K562 (cell line): Measurements from ENCODE around the gene KAZN. TPM values are rescaled to one million over a fixed set of nuclear protein-coding genes. Genes with fewer than 3 reads are reported as not detected.
A peak's percentile ranks its signal among the peaks of the same experiment; 100 is the strongest.

Experiments used
- ATAC-seq: fragments of 200-7000 bp; cut with Tn5 transposase; 3 replicates; pipeline ENCODE4 v1.9.1; 2020; ENCODE audit warnings: moderate library complexity
- BruUV-seq: library from RNA; stranded (reverse); fragments of 400-500 nt; replicated peaks from 2 replicates; lab custom pipeline; 2021; lab: Mats Ljungman, UMichigan
- CTCF ChIA-PET: fragments of 300-600 bp; formaldehyde crosslinking; extraction: SDS; loops from one replicate; lab custom pipeline; 2021; ENCODE audit warnings: low intra/inter-chr PET ratio; lab: Yijun Ruan, JAX
- POLR2A ChIA-PET: fragments of 300-600, 350-650 bp; sonication (Branson Sonifier 250); formaldehyde crosslinking; extraction: SDS; loops from one replicate; lab custom pipeline; 2021; ENCODE audit warnings: antibody characterized with exemption, inconsistent platforms; lab: Yijun Ruan, JAX
- DNase-seq, 4 experiments: peaks; one replicate each; pipeline versions ENCODE4 v3.0.0 to v3.0.0-alpha.2; 2011 to 2018; ENCODE audit warnings: low spot score in 3 of 4, mixed read lengths in 3 of 4; ENCODE audit errors: extremely low read depth in 1 of 4
- FAIRE-seq: peaks from 2 replicates; lab custom pipeline; 2011; peaks lifted over from hg19 to GRCh38; lab: Jason Lieb, UNC
- H2AFZ ChIP-seq: 2 replicates; pipeline ENCODE4 v1.6.0; 2011; ENCODE audit warnings: low read depth, low read length, control low read depth, inconsistent platforms
- H3K27ac ChIP-seq: fragments of 200-600 bp; 3 replicates; pipeline ENCODE4 v1.8.0; 2011; ENCODE audit warnings: low read depth, mild to moderate bottlenecking, control low read depth, inconsistent platforms, low read length, moderate library complexity, mixed read lengths; ENCODE audit errors: extremely low read depth
- H3K27me3 ChIP-seq, 2 experiments: fragments of 300-600 bp in 1 of 2; 2 replicates in 1 of 2; 3 replicates in 1 of 2; pipeline versions ENCODE4 v1.6.0 to v1.8.0; 2011; ENCODE audit warnings: inconsistent platforms in 2 of 2, low read length in 2 of 2, mild to moderate bottlenecking in 1 of 2, mixed read lengths in 1 of 2, moderate library complexity in 1 of 2; ENCODE audit not compliant: control insufficient read depth in 2 of 2, insufficient read depth in 2 of 2
- H3K36me3 ChIP-seq: fragments of 300-600 bp; 3 replicates; pipeline ENCODE4 v1.8.0; 2011; ENCODE audit warnings: mild to moderate bottlenecking, low read length, inconsistent platforms; ENCODE audit not compliant: control insufficient read depth, insufficient read depth
- H3K4me1 ChIP-seq, 2 experiments: fragments of 200-600 bp in 1 of 2; replicated peaks in 1 of 2; 2 replicates in 1 of 2; 3 replicates in 1 of 2; pipeline versions ENCODE4 v1.5.1 to v1.8.0; 2011; ENCODE audit warnings: inconsistent platforms in 2 of 2, low read length in 2 of 2, mild to moderate bottlenecking in 1 of 2, mixed read lengths in 1 of 2, moderate library complexity in 1 of 2; ENCODE audit not compliant: control insufficient read depth in 2 of 2, insufficient read depth in 2 of 2
- H3K4me2 ChIP-seq: 2 replicates; pipeline ENCODE4 v1.6.1; 2011; ENCODE audit warnings: low read length, control low read depth, inconsistent platforms, mixed read lengths; ENCODE audit not compliant: insufficient read depth
- H3K4me3 ChIP-seq: fragments of 200-600 bp; sonication (generic), shearing (Covaris generic); 2 replicates; pipeline ENCODE4 v1.5.1; 2016; ENCODE audit warnings: control low read depth, inconsistent platforms
- H3K79me2 ChIP-seq: fragments of 200-600 bp; 3 replicates; pipeline ENCODE4 v1.8.0; 2011; ENCODE audit warnings: low read length, inconsistent platforms; ENCODE audit not compliant: control insufficient read depth, insufficient read depth
- H3K9ac ChIP-seq, 2 experiments: 2 replicates each; pipeline versions ENCODE4 v1.6.0 to v1.6.1; 2011; ENCODE audit warnings: low read depth in 2 of 2, low read length in 2 of 2, control low read depth in 1 of 2, inconsistent platforms in 1 of 2, mild to moderate bottlenecking in 1 of 2, mixed read lengths in 1 of 2; ENCODE audit not compliant: insufficient read depth in 1 of 2
- H3K9me1 ChIP-seq: one replicate; pipeline ENCODE4 v1.6.0; 2011; ENCODE audit warnings: inconsistent platforms, mild to moderate bottlenecking, low read length, moderate library complexity; ENCODE audit not compliant: control insufficient read depth, insufficient read depth
- H3K9me3 ChIP-seq: replicated peaks from 2 replicates; pipeline ENCODE4 v1.5.1; 2011; ENCODE audit warnings: low read depth, low read length, inconsistent platforms; ENCODE audit not compliant: control insufficient read depth, insufficient read depth
- H4K20me1 ChIP-seq: replicated peaks from 2 replicates; pipeline ENCODE4 v1.6.1; 2011; ENCODE audit warnings: low read length, inconsistent platforms, mixed read lengths; ENCODE audit not compliant: control insufficient read depth, insufficient read depth
- ATF7 ChIP-seq: fragments of 450-650 bp; IDR thresholded peaks from 2 replicates; pipeline ENCODE4 v1.7.1; 2014; ENCODE audit warnings: mild to moderate bottlenecking, moderate library complexity
- CREB1 ChIP-seq, 2 experiments: sonication (generic) in 1 of 2; formaldehyde crosslinking in 1 of 2; IDR thresholded peaks; 2 replicates each; pipeline versions ENCODE4 v1.6.1 to v1.8.0; 2012 to 2022; ENCODE audit warnings: inconsistent platforms in 1 of 2, mild to moderate bottlenecking in 1 of 2, missing genetic modification reagents in 1 of 2, moderate library complexity in 1 of 2
- ELF1 ChIP-seq: fragments of 200-800 bp; sonication (Bioruptor generic); IDR thresholded peaks from 2 replicates; pipeline ENCODE4 v1.6.1; 2016; ENCODE audit warnings: missing genetic modification characterization, missing compliant biosample characterization
- FOSL1 ChIP-seq: fragments of 200-800 bp; sonication (Bioruptor generic); conservative IDR thresholded peaks from 2 replicates; pipeline ENCODE4 v1.6.1; 2016; ENCODE audit warnings: missing genetic modification characterization, missing compliant biosample characterization
- HDAC2 ChIP-seq: fragments of 450-650 bp; IDR thresholded peaks from 2 replicates; pipeline ENCODE4 v1.6.1; 2016; ENCODE audit warnings: mild to moderate bottlenecking
- JUND ChIP-seq, 2 experiments: IDR thresholded peaks; 2 replicates in 1 of 2; 3 replicates in 1 of 2; pipeline ENCODE4 v1.6.1; 2011; ENCODE audit warnings: borderline replicate concordance in 2 of 2, low read depth in 2 of 2, low read length in 2 of 2, improper control_type of control experiment in 1 of 2, missing biosample characterization in 1 of 2, missing genetic modification characterization in 1 of 2, missing genetic modification reagents in 1 of 2
- MEF2D ChIP-seq: conservative IDR thresholded peaks from 2 replicates; pipeline ENCODE4 v1.6.1; 2016; ENCODE audit warnings: low read depth, missing genetic modification characterization, missing compliant biosample characterization
- MLX ChIP-seq, 2 experiments: fragments of 450-650 bp in 1 of 2; sonication (generic) in 1 of 2; formaldehyde crosslinking; conservative IDR thresholded peaks; 2 replicates each; pipeline versions ENCODE4 v1.4.0 to v1.8.1; 2020 to 2022; ENCODE audit warnings: mild to moderate bottlenecking in 1 of 2, missing genetic modification reagents in 1 of 2
- NR0B1 ChIP-seq: fragments of 450-650 bp; IDR thresholded peaks from one replicate; pipeline ENCODE4 v1.6.1; 2018; ENCODE audit warnings: mild to moderate bottlenecking, moderate library complexity; ENCODE audit not compliant: partially characterized antibody
- RBM17 ChIP-seq: fragments of 200-400 bp; formaldehyde crosslinking; IDR thresholded peaks from 2 replicates; pipeline ENCODE4 v1.6.1; 2017; ENCODE audit warnings: low read depth, mild to moderate bottlenecking, low read length, borderline replicate concordance
- TCF7 ChIP-seq: sonication (generic); IDR thresholded peaks from 2 replicates; pipeline ENCODE4 v1.6.1; 2016; ENCODE audit warnings: antibody characterized with exemption, borderline replicate concordance
- ZFP91 ChIP-seq: sonication (generic); formaldehyde crosslinking; IDR thresholded peaks from 2 replicates; pipeline ENCODE4 v1.8.0; 2022; ENCODE audit warnings: mild to moderate bottlenecking, missing genetic modification reagents
- ZNF212 ChIP-seq: fragments of 450-650 bp; formaldehyde crosslinking; IDR thresholded peaks from 2 replicates; pipeline ENCODE4 v1.4.0; 2020; ENCODE audit warnings: mild to moderate bottlenecking
- WGBS: fragments of 100-300 bp; shearing (Covaris generic); methylation state at CpG from one replicate; pipeline ENCODE4 v1.1.6; 2016; ENCODE audit warnings: low coverage, mixed read lengths; ENCODE audit not compliant: insufficient coverage; ENCODE audit errors: missing lambda C conversion rate; 5-methylcytosine and 5-hydroxymethylcytosine counted together
- in situ Hi-C: fragments of 300-500 bp; cut with MboI; formaldehyde crosslinking; loops from 4 replicates; pipeline ENCODE4 v1.15.0; 2018; ENCODE audit warnings: inconsistent platforms, mixed read lengths
- intact Hi-C: fragments of 100-400 bp; cut with micrococcal nuclease; formaldehyde crosslinking; loops from 2 replicates; pipeline ENCODE4 v1.14.2; 2022
- polyA plus RNA-seq, 8 experiments: library from polyadenylated mRNA; depleted of rRNA in 4 of 8; stranded (reverse) in 5 of 8; unstranded in 3 of 8; fragments of >200 nt; fragmentation: Nextera tagmentation in 2 of 8; fragmentation: Illumina TruSeq in 1 of 8; extraction: Ambion mirVana in 2 of 8; extraction: Trizol in 1 of 8; gene quantifications; 2 replicates each; pipeline versions ENCODE4 v1.2.1 to v1.2.3, GENCODE V29; 2011 to 2014; ENCODE audit warnings: inconsistent platforms in 1 of 8, missing spikeins in 1 of 8
- total RNA-seq, 7 experiments: library from RNA; depleted of rRNA in 6 of 7; stranded (reverse); fragments of >200 nt in 6 of 7; fragmentation: Illumina TruSeq in 2 of 7; extraction: Trizol in 2 of 7; gene quantifications; 2 replicates each; pipeline versions ENCODE4 v1.2.1 to v1.2.3, GENCODE V29; 2011 to 2021; ENCODE audit warnings: low replicate concordance in 1 of 7

The KAZN gene
- total and polyA plus RNA-seq, 9 of the 15 experiments (the other 6 are each of a cell fraction or from before 2014, with no cell fraction given) = 2.1 to 21.6 (median 5.4) TPM

- H3K9me3 ChIP-seq = no peaks in the 10 kb centered on the region
- intact Hi-C loops = no loop called here
- peaks cover 0 to 3% of the 10 kb centered on the region in 2 experiments; a peak in 1 of 5 replicates for H3K4me1 ChIP-seq
- no peaks in the 10 kb centered on the region for H4K20me1 ChIP-seq
- FAIRE-seq (peak; percentile 37), ATAC-seq (peak; percentile 64; the same call in 2 of the 3 replicates), DNase-seq (peak; percentile 32 to 40 (median 39))
- H3K79me2 ChIP-seq = no peaks in the 10 kb centered on the region
- no TSS peak for BruUV-seq
- WGBS = 6% methylated on average over 10 of the region's 10 CpGs
- H3K27ac ChIP-seq = no peak overlapping the region
- no peak overlapping the region for H3K4me3 ChIP-seq
- no peak overlapping the region for H2AFZ ChIP-seq
- H3K27me3 ChIP-seq = peaks cover 18 to 55% of the 10 kb centered on the region in 2 experiments; a peak in 4 of 5 replicates
- no peak overlapping the region for H3K4me2 ChIP-seq
- H3K36me3 ChIP-seq = no peaks in the 10 kb centered on the region
- POLR2A ChIA-PET = interaction anchor here (1.0 kb wide), 1 partner anchor 9 kb away, joined by 5 read pairs; no protein-coding TSS in a partner anchor
- no peaks in the 10 kb centered on the region for H3K9me1 ChIP-seq
- H3K9ac ChIP-seq = no peak overlapping the region
- CTCF ChIA-PET = no interaction called here
- in situ Hi-C loops = no loop called here
- TF ChIP-seq FOSL1 (tag) (peak; percentile 49), ATF7 (peak; percentile 95), ELF1 (tag) (no peak), MLX (CRISPR knock-in tag; conservative IDR thresholded peaks at IDR 0.05) (no peak), JUND (IDR thresholded peaks at IDR 0.05; ENCODE audit: borderline replicate concordance, low read depth, low read length) (peak; percentile 92), JUND (tag; IDR thresholded peaks at IDR 0.05; ENCODE audit: borderline replicate concordance, low read depth, low read length) (peak; percentile 93), HDAC2 (no peak), CREB1 (IDR thresholded peaks at IDR 0.05) (peak; percentile 59), CREB1 (CRISPR knock-in tag; IDR thresholded peaks at IDR 0.05) (no peak), NR0B1 (no peak), MEF2D (tag) (no peak), TCF7 (no peak), ZFP91 (CRISPR knock-in tag) (no peak), ZNF212 (no peak), RBM17 (no peak)
These were observed 7.9 kb upstream of the KAZN start for GRCh38 chr1:14590411-14591180.
